Measurements from ENCODE around the gene FRG1.
"Not testable (repeated sequence)": the region's sequence is repeated elsewhere in the genome, so short reads cannot be mapped to it uniquely, and the experiment has no call there.

DNA sequence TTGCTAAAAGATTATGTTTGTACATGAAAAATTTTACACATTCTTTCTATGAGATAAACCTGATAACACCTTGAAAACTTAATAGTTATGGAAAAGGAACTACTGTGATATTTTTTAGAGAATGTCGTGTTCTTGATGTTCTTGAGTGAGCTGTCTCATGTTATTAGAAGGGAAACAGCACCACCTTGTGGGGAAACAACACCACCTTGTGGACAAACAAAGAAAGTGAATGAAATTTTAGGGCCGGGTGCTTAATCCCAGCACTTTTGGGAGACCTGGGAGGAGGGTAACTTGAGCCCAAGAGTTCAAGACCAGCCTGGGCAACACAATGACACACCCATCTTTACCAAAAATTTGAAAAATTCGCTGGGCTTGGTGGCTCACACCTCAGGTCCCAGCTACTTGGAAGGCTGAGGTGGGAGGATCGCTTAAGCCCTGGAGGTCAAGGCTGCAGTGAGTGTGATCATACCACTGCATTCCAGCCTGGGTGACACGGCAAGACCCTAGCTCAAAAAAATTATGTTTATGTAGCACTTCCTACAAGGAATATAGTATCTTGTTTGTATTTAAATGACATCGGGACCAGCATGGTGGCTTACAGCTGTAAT lies 36.1 kb upstream of the FRG1 start:
- TF ChIP-seq POLR2AphosphoS5 (IDR thresholded peaks at IDR 0.05): not testable (repeated sequence)
- TF ChIP-seq, protein P1, sequence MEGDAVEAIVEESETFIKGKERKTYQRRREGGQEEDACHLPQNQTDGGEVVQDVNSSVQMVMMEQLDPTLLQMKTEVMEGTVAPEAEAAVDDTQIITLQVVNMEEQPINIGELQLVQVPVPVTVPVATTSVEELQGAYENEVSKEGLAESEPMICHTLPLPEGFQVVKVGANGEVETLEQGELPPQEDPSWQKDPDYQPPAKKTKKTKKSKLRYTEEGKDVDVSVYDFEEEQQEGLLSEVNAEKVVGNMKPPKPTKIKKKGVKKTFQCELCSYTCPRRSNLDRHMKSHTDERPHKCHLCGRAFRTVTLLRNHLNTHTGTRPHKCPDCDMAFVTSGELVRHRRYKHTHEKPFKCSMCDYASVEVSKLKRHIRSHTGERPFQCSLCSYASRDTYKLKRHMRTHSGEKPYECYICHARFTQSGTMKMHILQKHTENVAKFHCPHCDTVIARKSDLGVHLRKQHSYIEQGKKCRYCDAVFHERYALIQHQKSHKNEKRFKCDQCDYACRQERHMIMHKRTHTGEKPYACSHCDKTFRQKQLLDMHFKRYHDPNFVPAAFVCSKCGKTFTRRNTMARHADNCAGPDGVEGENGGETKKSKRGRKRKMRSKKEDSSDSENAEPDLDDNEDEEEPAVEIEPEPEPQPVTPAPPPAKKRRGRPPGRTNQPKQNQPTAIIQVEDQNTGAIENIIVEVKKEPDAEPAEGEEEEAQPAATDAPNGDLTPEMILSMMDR (IDR thresholded peaks at IDR 0.05): peak; percentile 60 to 62 (median 62)
